ENCODE measurements around the gene TMEM91. TPM values are rescaled to one million over a fixed set of nuclear protein-coding genes. Genes with fewer than 3 reads are reported as not detected.

TMEM91 gene
- total and polyA plus RNA-seq, 5 donors from 2014 or later: 2.0 to 12.4 (median 4.5) TPM

DNA sequence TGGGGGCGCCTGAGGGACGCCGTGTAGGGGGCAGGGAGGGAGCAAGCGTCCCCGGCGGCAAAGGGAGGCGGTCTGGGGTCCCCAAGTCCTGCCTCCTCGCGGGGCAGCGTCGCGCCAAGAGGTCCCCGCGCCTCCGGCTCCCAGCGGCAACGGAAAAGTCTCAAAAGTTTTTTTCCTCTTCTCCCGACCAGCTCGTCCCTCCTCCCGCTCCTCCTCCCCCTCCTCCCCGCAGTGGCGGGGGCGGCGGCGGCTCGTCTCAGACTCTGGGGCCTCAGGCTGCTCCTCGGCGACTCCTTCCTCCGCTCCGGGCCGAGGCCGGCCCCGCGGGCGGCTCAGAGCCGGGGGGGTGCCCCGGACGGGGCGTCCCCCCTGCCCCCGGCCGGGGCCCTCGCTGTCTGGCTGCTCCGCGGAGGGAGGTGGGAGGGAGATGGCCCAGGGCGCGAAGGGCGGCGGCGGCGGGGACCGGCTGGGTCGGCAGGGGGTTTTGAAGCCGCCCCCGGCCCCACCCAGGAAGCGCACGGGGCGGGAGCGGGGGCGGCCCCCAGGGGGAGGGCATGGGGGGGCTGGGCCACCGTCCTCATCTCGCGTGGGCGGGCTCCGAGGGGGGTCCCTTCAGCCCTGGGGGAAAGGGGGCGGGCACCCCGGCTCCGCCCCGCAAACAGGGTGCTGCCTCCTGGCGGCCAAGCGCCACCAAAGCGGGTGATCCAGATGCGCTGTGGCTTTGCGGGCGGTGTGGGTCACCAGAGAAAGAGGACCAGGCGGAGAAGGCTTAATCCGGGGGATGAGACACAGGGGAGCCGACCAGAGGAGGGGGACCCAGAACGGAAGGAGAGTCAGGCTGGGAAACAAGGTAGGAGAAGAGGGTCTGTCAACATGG is 22.6 kb upstream of the TMEM91 start, which contains the start of gene TGFB1:
Gene TGFB1, minus strand, starts transcription at position 457 of the 877 bp plus-strand sequence. CDS start 878 bp downstream, outside the sequence.
- Histone ChIP-seq H3K9me3 (ENCODE audit: control insufficient read depth in 2 of 2, low read length in 2 of 2) (no peaks in the 10 kb centered on the region), H3K4me1 (ENCODE audit: control insufficient read depth, insufficient read depth, low read length, poor library complexity, severe bottlenecking) (peaks cover 76% of the 10 kb centered on the region), H3K27ac (ENCODE audit: insufficient read depth, low read length, poor library complexity, severe bottlenecking) (peak within 1 kb of the TSS; percentile 92), H3K36me3 (ENCODE audit: control insufficient read depth, insufficient read depth, low read length) (no peaks in the 10 kb centered on the region), H3K4me3 (ENCODE audit: low read depth, low read length) (peak within 1 kb of the TSS; percentile 88), H3K27me3 (ENCODE audit: control insufficient read depth, insufficient read depth, low read length) (no peaks in the 10 kb centered on the region)
- H3K9me3 Mint-ChIP-seq: peaks cover 0 to 4% (median 0%) of the 10 kb centered on the region in 7 donors
- H3K4me3 Mint-ChIP-seq: peak within 1 kb of the TSS; percentile 97 to 100 (median 100)
- peak; percentile 93 to 97 (median 93) for DNase-seq
- peak within 1 kb of the TSS; percentile 98 to 99 (median 98) for H3K27ac Mint-ChIP-seq
- peaks cover 8% of the 10 kb centered on the region for H3K36me3 Mint-ChIP-seq
- H3K27me3 Mint-ChIP-seq: peaks cover 5% of the 10 kb centered on the region
- H3K4me1 Mint-ChIP-seq: peaks cover 19 to 70% (median 54%) of the 10 kb centered on the region in 4 donors
- ATAC-seq (ENCODE audit: low read depth in 2 of 2): peak; percentile 60 to 69

GRCh38 chr19:41354343-41354953 is 21.9 kb upstream of the TMEM91 start:
- Histone ChIP-seq H3K27me3 (ENCODE audit: control insufficient read depth, insufficient read depth, low read length) (no peaks in the 10 kb centered on the region), H3K4me1 (ENCODE audit: control insufficient read depth, insufficient read depth, low read length, poor library complexity, severe bottlenecking) (peaks cover 70% of the 10 kb centered on the region), H3K4me3 (ENCODE audit: low read depth, low read length) (peak overlapping the region; percentile 26), H3K36me3 (ENCODE audit: control insufficient read depth, insufficient read depth, low read length) (no peaks in the 10 kb centered on the region), H3K9me3 (ENCODE audit: control insufficient read depth in 2 of 2, low read length in 2 of 2) (no peaks in the 10 kb centered on the region), H3K27ac (ENCODE audit: insufficient read depth, low read length, poor library complexity, severe bottlenecking) (peak overlapping the region; percentile 92)
- Mint-ChIP-seq H3K4me1 (peaks cover 14 to 65% (median 49%) of the 10 kb centered on the region in 4 donors), H3K27ac (peak overlapping the region; percentile 96 to 99 (median 97)), H3K27me3 (peaks cover 5% of the 10 kb centered on the region), H3K9me3 (peaks cover 0 to 4% (median 0%) of the 10 kb centered on the region in 7 donors), H3K4me3 (peak overlapping the region; percentile 83 to 100 (median 90)), H3K36me3 (peaks cover 4% of the 10 kb centered on the region)
- DNase-seq (no peak), ATAC-seq (ENCODE audit: low read depth in 2 of 2) (no peak)

DNA sequence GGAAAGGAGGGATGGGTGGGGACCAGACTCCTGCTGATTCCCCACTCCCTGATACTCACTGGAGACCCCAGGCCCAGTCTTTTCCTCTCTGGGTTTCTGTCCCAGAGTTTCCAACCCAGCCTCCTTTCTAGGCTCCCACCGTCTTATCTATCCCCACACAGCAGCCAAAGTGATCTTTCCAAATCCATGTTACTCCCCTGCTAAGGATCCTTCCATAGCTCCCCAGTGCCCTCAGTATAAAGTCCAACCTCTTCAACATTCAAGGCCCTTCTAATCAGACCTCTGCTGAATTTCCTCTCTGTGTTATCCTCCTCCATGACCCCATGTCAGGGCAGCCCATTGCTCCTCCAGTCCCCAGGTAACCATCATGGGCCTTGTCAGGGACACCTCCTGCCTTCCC is 21.3 kb upstream of the TMEM91 start:
- Mint-ChIP-seq H3K36me3 (peaks cover 4% of the 10 kb centered on the region), H3K27me3 (peaks cover 5% of the 10 kb centered on the region), H3K4me1 (peaks cover 8 to 64% (median 48%) of the 10 kb centered on the region in 4 donors), H3K4me3 (peak overlapping the region; percentile 50 to 100 (median 88)), H3K9me3 (peaks cover 0 to 4% (median 0%) of the 10 kb centered on the region in 7 donors), H3K27ac (peak overlapping the region; percentile 93 to 99 (median 97))
- H3K36me3 ChIP-seq (ENCODE audit: control insufficient read depth, insufficient read depth, low read length): no peaks in the 10 kb centered on the region
- peak overlapping the region; percentile 92 for H3K27ac ChIP-seq (ENCODE audit: insufficient read depth, low read length, poor library complexity, severe bottlenecking)
- no peaks in the 10 kb centered on the region for H3K27me3 ChIP-seq (ENCODE audit: control insufficient read depth, insufficient read depth, low read length)
- peaks cover 65% of the 10 kb centered on the region for H3K4me1 ChIP-seq (ENCODE audit: control insufficient read depth, insufficient read depth, low read length, poor library complexity, severe bottlenecking)
- DNase-seq (no peak), ATAC-seq (ENCODE audit: low read depth in 2 of 2) (no peak)
- H3K9me3 ChIP-seq (ENCODE audit: control insufficient read depth in 2 of 2, low read length in 2 of 2): no peaks in the 10 kb centered on the region
- H3K4me3 ChIP-seq (ENCODE audit: low read depth, low read length): peak overlapping the region; percentile 19

DNA sequence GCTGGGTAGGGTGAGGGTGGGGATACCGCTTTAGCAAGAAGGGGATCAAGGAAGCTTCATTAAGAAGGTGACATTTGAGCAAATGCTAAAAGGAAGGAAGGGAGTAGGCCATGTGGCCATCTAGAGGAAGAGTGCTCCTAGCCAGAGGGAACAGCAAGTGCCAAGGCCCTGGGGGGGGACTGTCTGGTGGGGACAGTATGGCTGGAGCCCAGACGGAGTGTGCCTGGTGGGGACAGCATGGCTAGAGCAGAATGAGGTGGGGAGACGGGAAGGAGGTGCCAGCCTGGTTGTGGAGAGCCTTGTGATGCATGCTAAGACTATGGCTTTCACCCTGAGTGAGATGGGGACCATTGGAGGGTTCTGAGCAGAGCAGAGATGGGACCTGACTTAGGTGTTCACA is 20.5 kb upstream of the TMEM91 start:
- no peaks in the 10 kb centered on the region for H3K27me3 ChIP-seq (ENCODE audit: control insufficient read depth, insufficient read depth, low read length)
- H3K4me3 ChIP-seq (ENCODE audit: low read depth, low read length): no peak overlapping the region
- H3K36me3 Mint-ChIP-seq: peaks cover 3% of the 10 kb centered on the region
- H3K9me3 ChIP-seq (ENCODE audit: control insufficient read depth in 2 of 2, low read length in 2 of 2): no peaks in the 10 kb centered on the region
- peaks cover 5% of the 10 kb centered on the region for H3K27me3 Mint-ChIP-seq
- H3K27ac Mint-ChIP-seq: peak overlapping the region; percentile 93 to 99 (median 97)
- no peaks in the 10 kb centered on the region for H3K36me3 ChIP-seq (ENCODE audit: control insufficient read depth, insufficient read depth, low read length)
- H3K4me1 ChIP-seq (ENCODE audit: control insufficient read depth, insufficient read depth, low read length, poor library complexity, severe bottlenecking): peaks cover 58% of the 10 kb centered on the region
- peaks cover 8 to 62% (median 47%) of the 10 kb centered on the region in 4 donors for H3K4me1 Mint-ChIP-seq
- no peak for ATAC-seq (ENCODE audit: low read depth in 2 of 2)
- H3K9me3 Mint-ChIP-seq: peaks cover 0 to 4% (median 0%) of the 10 kb centered on the region in 7 donors
- H3K4me3 Mint-ChIP-seq: peak overlapping the region; percentile 50 to 100 (median 88)
- DNase-seq: peak in 1 of 3 donors; percentile 16
- peak overlapping the region; percentile 66 for H3K27ac ChIP-seq (ENCODE audit: insufficient read depth, low read length, poor library complexity, severe bottlenecking)

DNA sequence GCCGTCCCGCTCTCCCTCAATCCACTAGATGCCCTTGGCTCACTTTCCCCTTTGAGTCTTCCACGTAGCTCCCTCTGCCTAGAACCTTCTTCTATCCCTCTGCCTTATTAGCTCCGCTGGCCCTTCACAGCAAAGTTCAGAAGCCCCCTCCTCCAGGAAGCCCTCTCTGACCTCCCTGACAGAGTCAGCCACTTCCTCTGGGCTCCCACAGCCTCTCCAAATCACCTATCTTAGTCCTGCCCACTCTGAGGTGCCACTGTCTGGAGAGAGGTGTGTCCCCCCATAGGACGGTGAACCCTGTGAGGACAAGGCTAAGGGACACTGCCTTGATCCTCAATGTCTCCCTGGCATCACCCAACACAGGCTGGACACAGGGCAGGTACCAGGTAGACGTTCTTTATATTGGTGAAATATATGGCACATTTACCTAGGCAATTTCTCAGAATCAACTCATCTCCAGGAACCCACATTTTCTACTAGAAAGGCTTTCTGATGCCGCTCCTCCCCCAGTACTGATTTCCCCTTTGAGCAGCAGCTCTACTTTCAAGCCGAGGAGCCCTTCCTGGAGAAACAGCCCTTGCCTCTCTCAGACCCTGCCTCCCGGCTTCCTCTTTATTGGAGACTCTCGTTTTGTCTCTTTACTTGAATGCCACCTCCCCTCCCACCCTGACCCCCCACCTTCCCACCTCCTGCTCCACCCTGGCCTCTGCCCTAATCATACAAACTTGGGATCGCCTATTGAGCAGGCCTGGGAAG is 19.2 kb upstream of the TMEM91 start:
- no peaks in the 10 kb centered on the region for H3K27me3 ChIP-seq (ENCODE audit: control insufficient read depth, insufficient read depth, low read length)
- no peaks in the 10 kb centered on the region for H3K36me3 Mint-ChIP-seq
- H3K27ac Mint-ChIP-seq: peak overlapping the region; percentile 93 to 97 (median 96)
- H3K36me3 ChIP-seq (ENCODE audit: control insufficient read depth, insufficient read depth, low read length): no peaks in the 10 kb centered on the region
- peaks cover 53% of the 10 kb centered on the region for H3K4me1 ChIP-seq (ENCODE audit: control insufficient read depth, insufficient read depth, low read length, poor library complexity, severe bottlenecking)
- peaks cover 0 to 4% (median 0%) of the 10 kb centered on the region in 7 donors for H3K9me3 Mint-ChIP-seq
- H3K4me3 ChIP-seq (ENCODE audit: low read depth, low read length): peak overlapping the region; percentile 44
- H3K27ac ChIP-seq (ENCODE audit: insufficient read depth, low read length, poor library complexity, severe bottlenecking): peak overlapping the region; percentile 66
- no peaks in the 10 kb centered on the region for H3K9me3 ChIP-seq (ENCODE audit: control insufficient read depth in 2 of 2, low read length in 2 of 2)
- peaks cover 5% of the 10 kb centered on the region for H3K27me3 Mint-ChIP-seq
- ATAC-seq (ENCODE audit: low read depth in 2 of 2) (peak in 1 of 2 donors; percentile 15), DNase-seq (peak in 2 of 3 donors; percentile 31 to 84)
- H3K4me3 Mint-ChIP-seq: peak overlapping the region; percentile 50 to 100 (median 88)
- H3K4me1 Mint-ChIP-seq: peaks cover 8 to 64% (median 45%) of the 10 kb centered on the region in 4 donors

DNA sequence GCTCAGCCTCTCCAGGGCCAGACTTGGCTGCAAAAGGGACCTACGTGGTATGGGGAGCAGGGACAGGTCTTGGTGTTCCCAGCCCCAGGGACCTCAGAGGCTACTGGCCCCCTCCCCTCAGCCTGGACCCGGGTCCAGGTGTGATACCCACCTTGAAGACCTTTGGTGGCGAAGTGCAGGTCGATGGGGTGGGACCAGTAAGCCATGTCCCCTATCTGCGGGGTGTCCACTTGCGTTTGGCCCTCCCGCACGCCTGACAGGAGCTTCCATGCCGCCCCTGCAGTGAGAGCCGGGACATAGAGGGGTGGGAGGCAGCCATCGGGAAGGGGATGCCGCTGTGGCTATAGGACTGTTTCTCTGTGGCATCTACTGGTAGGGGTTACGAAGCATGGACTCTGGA is 18.6 kb upstream of the TMEM91 start:
- H3K36me3 ChIP-seq (ENCODE audit: control insufficient read depth, insufficient read depth, low read length): no peaks in the 10 kb centered on the region
- Mint-ChIP-seq H3K4me3 (peak overlapping the region; percentile 57 to 100 (median 87)), H3K4me1 (peaks cover 8 to 68% (median 49%) of the 10 kb centered on the region in 4 donors), H3K27ac (peak overlapping the region; percentile 93 to 97 (median 96)), H3K27me3 (peaks cover 5% of the 10 kb centered on the region), H3K36me3 (no peaks in the 10 kb centered on the region), H3K9me3 (peaks cover 0 to 4% (median 0%) of the 10 kb centered on the region in 7 donors)
- H3K27me3 ChIP-seq (ENCODE audit: control insufficient read depth, insufficient read depth, low read length): no peaks in the 10 kb centered on the region
- no peaks in the 10 kb centered on the region for H3K9me3 ChIP-seq (ENCODE audit: control insufficient read depth in 2 of 2, low read length in 2 of 2)
- DNase-seq: no peak
- H3K27ac ChIP-seq (ENCODE audit: insufficient read depth, low read length, poor library complexity, severe bottlenecking): peak overlapping the region; percentile 66
- H3K4me3 ChIP-seq (ENCODE audit: low read depth, low read length): peak overlapping the region; percentile 2
- peaks cover 56% of the 10 kb centered on the region for H3K4me1 ChIP-seq (ENCODE audit: control insufficient read depth, insufficient read depth, low read length, poor library complexity, severe bottlenecking)
- no peak for ATAC-seq (ENCODE audit: low read depth in 2 of 2)

GRCh38 chr19:41359741-41360140 is 16.6 kb upstream of the TMEM91 start:
- H3K27ac Mint-ChIP-seq: peak overlapping the region in 2 of 3 donors; percentile 51 to 69
- no peak overlapping the region for H3K4me3 ChIP-seq (ENCODE audit: low read depth, low read length)
- no peak overlapping the region for H3K4me3 Mint-ChIP-seq
- H3K9me3 ChIP-seq (ENCODE audit: control insufficient read depth in 2 of 2, low read length in 2 of 2): no peaks in the 10 kb centered on the region
- H3K36me3 ChIP-seq (ENCODE audit: control insufficient read depth, insufficient read depth, low read length): no peaks in the 10 kb centered on the region
- peaks cover 61% of the 10 kb centered on the region for H3K4me1 ChIP-seq (ENCODE audit: control insufficient read depth, insufficient read depth, low read length, poor library complexity, severe bottlenecking)
- no peaks in the 10 kb centered on the region for H3K27me3 ChIP-seq (ENCODE audit: control insufficient read depth, insufficient read depth, low read length)
- ATAC-seq (ENCODE audit: low read depth in 2 of 2): no peak
- no peaks in the 10 kb centered on the region for H3K36me3 Mint-ChIP-seq
- DNase-seq: no peak
- H3K27me3 Mint-ChIP-seq: peaks cover 5% of the 10 kb centered on the region
- H3K9me3 Mint-ChIP-seq: peaks cover 0 to 2% (median 0%) of the 10 kb centered on the region in 7 donors
- H3K27ac ChIP-seq (ENCODE audit: insufficient read depth, low read length, poor library complexity, severe bottlenecking): no peak overlapping the region
- H3K4me1 Mint-ChIP-seq: peaks cover 8 to 78% (median 51%) of the 10 kb centered on the region in 4 donors
